SK-N-MC (cell line): ENCODE data around the gene PHLDA2.

Source experiments
- EZH2 ChIP-seq: fragments of 200-600 bp; sonication (generic); IDR thresholded peaks from one replicate; pipeline ENCODE4 v1.6.1; 2017; ENCODE audit warnings: antibody characterized with exemption
- FOXP2 ChIP-seq: optimal IDR thresholded peaks from 2 replicates; pipeline ENCODE3; 2011; ENCODE audit warnings: mild to moderate bottlenecking, moderate library complexity; ENCODE audit not compliant: insufficient read depth; ENCODE audit errors: extremely low read length, control extremely low read depth
- POLR2AphosphoS5 ChIP-seq: IDR thresholded peaks from 2 replicates; pipeline ENCODE4 v1.6.1; 2012; ENCODE audit warnings: mild to moderate bottlenecking, low read depth, low read length, borderline replicate concordance

DNA sequence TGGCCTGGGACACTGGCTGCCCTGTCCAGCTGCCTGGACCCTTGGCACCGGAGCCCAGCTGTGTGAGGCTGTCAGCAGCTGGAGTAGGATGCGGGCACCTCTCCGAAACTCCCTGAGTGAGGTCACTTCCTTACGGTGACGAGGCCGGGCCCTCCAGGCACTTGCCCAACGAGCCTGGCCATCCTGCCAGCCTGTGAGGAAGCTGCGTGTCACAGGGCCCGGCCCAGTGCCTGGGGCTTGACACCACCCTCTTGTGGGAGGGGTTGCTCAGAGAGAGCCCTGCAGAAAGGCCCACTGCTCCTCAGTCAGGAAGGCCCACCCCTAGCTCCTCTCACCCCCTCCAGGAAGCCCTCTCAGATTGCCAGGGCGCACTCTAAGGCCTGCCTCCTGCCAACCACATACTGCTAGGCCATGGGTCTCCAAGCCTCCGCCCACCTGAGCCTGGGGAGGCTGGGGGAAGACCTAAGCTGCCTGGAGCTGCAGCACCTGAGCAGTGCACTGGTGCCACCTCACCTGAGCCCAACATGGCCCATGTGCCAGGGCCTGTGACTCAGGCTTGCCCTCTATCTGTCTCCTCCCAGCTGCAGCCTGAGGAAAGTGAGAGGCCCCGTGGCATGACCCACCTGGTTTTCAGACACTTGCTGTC lies 4.3 kb upstream of the PHLDA2 start:
- TF ChIP-seq POLR2AphosphoS5 = no peak
- no peak for TF ChIP-seq EZH2
- no peak for TF ChIP-seq FOXP2
